ENCODE results near the gene BASP1.

The BASP1 gene, protein sequence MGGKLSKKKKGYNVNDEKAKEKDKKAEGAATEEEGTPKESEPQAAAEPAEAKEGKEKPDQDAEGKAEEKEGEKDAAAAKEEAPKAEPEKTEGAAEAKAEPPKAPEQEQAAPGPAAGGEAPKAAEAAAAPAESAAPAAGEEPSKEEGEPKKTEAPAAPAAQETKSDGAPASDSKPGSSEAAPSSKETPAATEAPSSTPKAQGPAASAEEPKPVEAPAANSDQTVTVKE

DNA sequence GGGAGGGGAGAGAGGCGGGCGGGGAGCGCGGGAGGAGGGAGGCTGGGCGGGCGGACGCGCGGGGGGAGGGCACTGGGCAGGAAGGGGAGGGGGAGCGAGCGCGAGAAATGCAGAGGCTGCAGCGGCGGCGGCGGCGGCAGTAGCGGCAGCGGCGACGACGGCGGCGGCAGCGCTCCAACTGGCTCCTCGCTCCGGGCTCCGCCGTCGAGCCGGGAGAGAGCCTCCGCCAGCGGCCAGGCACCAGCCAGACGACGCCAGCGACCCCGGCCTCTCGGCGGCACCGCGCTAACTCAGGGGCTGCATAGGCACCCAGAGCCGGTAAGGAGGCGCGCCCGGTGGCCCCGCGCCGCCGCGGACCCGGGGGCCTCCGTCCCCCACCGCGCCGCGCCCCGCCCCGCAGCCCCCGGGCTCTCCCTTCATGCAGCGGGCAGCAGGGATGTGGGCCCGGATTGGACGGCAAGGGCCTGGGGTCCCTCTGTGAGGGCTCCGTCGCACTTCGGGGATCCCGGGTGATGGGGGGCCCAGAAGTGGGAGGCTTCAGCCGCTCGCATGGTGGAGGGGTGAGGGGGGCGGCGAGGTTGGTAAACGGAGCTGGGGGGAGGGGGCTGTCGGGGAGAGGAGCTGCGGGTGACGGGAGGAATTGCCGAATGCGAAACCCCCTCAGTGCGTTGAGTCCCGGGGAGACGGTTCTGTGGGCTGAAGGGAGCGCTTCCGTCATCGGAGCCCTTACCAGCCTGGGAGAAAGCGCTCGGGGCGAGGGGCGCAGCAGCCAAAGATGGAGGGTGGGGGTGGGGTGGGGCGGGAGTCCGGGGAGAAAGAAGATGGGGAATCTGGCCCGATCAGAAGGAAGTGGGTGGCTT lies at the start of gene BASP1:
Gene BASP1 (plus strand): TSS at position 139 of the 860 bp plus-strand sequence. CDS start 57,586 bp downstream, outside the sequence.
- H3K36me3 ChIP-seq (ENCODE audit: insufficient read depth, low read length): peaks cover 15% of the 10 kb centered on the region
- H2AFZ ChIP-seq (ENCODE audit: low read depth, low read length): peak within 1 kb of the TSS; percentile 94
- H3K9me3 ChIP-seq (ENCODE audit: low read length): no peaks in the 10 kb centered on the region
- peaks cover 31% of the 10 kb centered on the region for H3K4me1 ChIP-seq (ENCODE audit: insufficient read depth, low read length)
- H3K4me3 ChIP-seq (ENCODE audit: low read length): peak within 1 kb of the TSS; percentile 88
- no peaks in the 10 kb centered on the region for H3K27me3 ChIP-seq (ENCODE audit: insufficient read depth, low read length)

- Histone ChIP-seq H3K9me3 (ENCODE audit: low read length) (no peaks in the 10 kb centered on the region), H2AFZ (ENCODE audit: low read depth, low read length) (no peak overlapping the region), H3K36me3 (ENCODE audit: insufficient read depth, low read length) (no peaks in the 10 kb centered on the region), H3K4me1 (ENCODE audit: insufficient read depth, low read length) (no peaks in the 10 kb centered on the region), H3K4me3 (ENCODE audit: low read length) (no peak overlapping the region), H3K27me3 (ENCODE audit: insufficient read depth, low read length) (no peaks in the 10 kb centered on the region)
Measured at GRCh38 chr5:17169507-17169906, 47.9 kb upstream of the BASP1 start.

DNA sequence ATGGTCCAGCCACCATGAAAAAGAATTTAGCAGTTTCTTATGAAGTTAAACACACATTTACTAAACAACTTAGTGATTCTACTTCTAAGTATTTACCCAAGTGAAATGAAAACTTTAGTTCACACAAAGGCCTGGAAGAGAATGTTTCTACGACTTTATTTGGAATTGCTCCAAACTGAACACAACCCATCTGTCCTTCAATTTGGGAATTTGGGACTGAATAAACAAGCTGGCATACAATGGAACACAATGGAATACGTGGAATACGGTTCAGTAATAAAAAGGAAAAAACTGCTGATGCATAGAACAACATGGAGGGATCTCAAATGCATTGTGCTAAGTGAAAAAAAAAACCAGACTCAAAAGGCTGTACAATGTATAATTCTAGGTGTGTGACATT lies 44.6 kb upstream of the BASP1 start:
- H3K4me3 ChIP-seq (ENCODE audit: low read length): no peak overlapping the region
- H2AFZ ChIP-seq (ENCODE audit: low read depth, low read length): no peak overlapping the region
- H3K27me3 ChIP-seq (ENCODE audit: insufficient read depth, low read length): no peaks in the 10 kb centered on the region
- no peaks in the 10 kb centered on the region for H3K4me1 ChIP-seq (ENCODE audit: insufficient read depth, low read length)
- H3K36me3 ChIP-seq (ENCODE audit: insufficient read depth, low read length): no peaks in the 10 kb centered on the region
- H3K9me3 ChIP-seq (ENCODE audit: low read length): no peaks in the 10 kb centered on the region

DNA sequence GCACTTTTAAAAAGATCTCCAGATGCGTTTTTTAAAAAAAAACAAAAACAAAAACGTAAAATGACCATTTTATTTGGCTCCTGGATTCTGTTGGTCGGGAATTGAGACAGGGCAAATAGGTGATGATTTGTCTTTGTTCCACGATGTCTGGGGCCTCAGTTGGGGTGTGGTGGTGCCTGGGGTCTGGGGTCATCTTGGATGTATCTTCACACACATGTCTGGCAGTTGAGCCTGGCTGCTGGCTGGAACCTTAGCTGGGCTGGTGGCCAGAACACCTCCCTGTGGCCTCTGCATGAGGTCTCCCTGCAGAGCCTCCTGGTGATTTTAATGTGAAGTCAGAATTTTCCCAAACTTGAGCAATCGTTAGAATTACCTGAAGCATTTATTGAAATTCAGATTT lies 42.5 kb upstream of the BASP1 start:
- Histone ChIP-seq H3K9me3 (ENCODE audit: low read length) (no peaks in the 10 kb centered on the region), H3K36me3 (ENCODE audit: insufficient read depth, low read length) (no peaks in the 10 kb centered on the region)

GRCh38 chr5:17177501-17178372 lies 39.7 kb upstream of the BASP1 start:
- no peaks in the 10 kb centered on the region for H3K27me3 ChIP-seq (ENCODE audit: insufficient read depth, low read length)
- H3K9me3 ChIP-seq (ENCODE audit: low read length): no peaks in the 10 kb centered on the region
- H3K4me1 ChIP-seq (ENCODE audit: insufficient read depth, low read length): no peaks in the 10 kb centered on the region
- H3K36me3 ChIP-seq (ENCODE audit: insufficient read depth, low read length): no peaks in the 10 kb centered on the region
- H3K4me3 ChIP-seq (ENCODE audit: low read length): no peak overlapping the region
- no peak overlapping the region for H2AFZ ChIP-seq (ENCODE audit: low read depth, low read length)

More for the DNA sequence above, 42.5 kb upstream of the BASP1 start:
- no peak overlapping the region for H2AFZ ChIP-seq (ENCODE audit: low read depth, low read length)
- H3K4me3 ChIP-seq (ENCODE audit: low read length): no peak overlapping the region
- no peaks in the 10 kb centered on the region for H3K4me1 ChIP-seq (ENCODE audit: insufficient read depth, low read length)
- no peaks in the 10 kb centered on the region for H3K27me3 ChIP-seq (ENCODE audit: insufficient read depth, low read length)

- no peaks in the 10 kb centered on the region for H3K27me3 ChIP-seq (ENCODE audit: insufficient read depth, low read length)
- no peak overlapping the region for H3K4me3 ChIP-seq (ENCODE audit: low read length)
- H3K4me1 ChIP-seq (ENCODE audit: insufficient read depth, low read length): no peaks in the 10 kb centered on the region
- no peaks in the 10 kb centered on the region for H3K9me3 ChIP-seq (ENCODE audit: low read length)
- no peak overlapping the region for H2AFZ ChIP-seq (ENCODE audit: low read depth, low read length)
- no peaks in the 10 kb centered on the region for H3K36me3 ChIP-seq (ENCODE audit: insufficient read depth, low read length)
Measured at GRCh38 chr5:17178373-17178675, 39.1 kb upstream of the BASP1 start.

- H3K27me3 ChIP-seq (ENCODE audit: insufficient read depth, low read length): no peaks in the 10 kb centered on the region
- no peak overlapping the region for H3K4me3 ChIP-seq (ENCODE audit: low read length)
- H3K4me1 ChIP-seq (ENCODE audit: insufficient read depth, low read length): no peaks in the 10 kb centered on the region
- H3K36me3 ChIP-seq (ENCODE audit: insufficient read depth, low read length): no peaks in the 10 kb centered on the region
- H2AFZ ChIP-seq (ENCODE audit: low read depth, low read length): no peak overlapping the region
- H3K9me3 ChIP-seq (ENCODE audit: low read length): no peaks in the 10 kb centered on the region
Measured at GRCh38 chr5:17180330-17180843, 37.0 kb upstream of the BASP1 start.

GRCh38 chr5:17180864-17181723 lies 36.3 kb upstream of the BASP1 start:
- Histone ChIP-seq H3K36me3 (ENCODE audit: insufficient read depth, low read length) (no peaks in the 10 kb centered on the region), H3K27me3 (ENCODE audit: insufficient read depth, low read length) (no peaks in the 10 kb centered on the region), H2AFZ (ENCODE audit: low read depth, low read length) (no peak overlapping the region), H3K9me3 (ENCODE audit: low read length) (no peaks in the 10 kb centered on the region), H3K4me1 (ENCODE audit: insufficient read depth, low read length) (no peaks in the 10 kb centered on the region), H3K4me3 (ENCODE audit: low read length) (no peak overlapping the region)

DNA sequence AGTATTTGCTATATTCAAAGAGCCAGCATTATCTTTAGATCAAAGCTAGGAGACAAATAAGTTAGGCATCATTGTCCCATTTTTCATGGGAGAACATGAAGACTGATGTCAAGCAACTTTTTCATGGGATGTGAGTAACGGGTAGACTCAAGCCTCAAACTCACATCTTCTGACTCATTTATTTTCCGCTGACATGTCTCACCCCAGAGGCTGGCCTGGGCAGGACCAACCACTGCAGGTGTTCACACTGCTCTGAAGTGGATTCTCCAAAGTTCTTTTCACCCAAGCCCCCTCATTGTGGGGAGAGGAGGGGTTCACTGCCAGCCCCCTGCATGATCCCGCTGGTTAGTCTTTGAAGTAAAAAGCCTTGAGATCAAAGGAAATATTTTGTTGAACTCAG lies 34.9 kb upstream of the BASP1 start:
- Histone ChIP-seq H2AFZ (ENCODE audit: low read depth, low read length) (no peak overlapping the region), H3K4me3 (ENCODE audit: low read length) (no peak overlapping the region), H3K9me3 (ENCODE audit: low read length) (no peaks in the 10 kb centered on the region), H3K4me1 (ENCODE audit: insufficient read depth, low read length) (no peaks in the 10 kb centered on the region), H3K27me3 (ENCODE audit: insufficient read depth, low read length) (no peaks in the 10 kb centered on the region), H3K36me3 (ENCODE audit: insufficient read depth, low read length) (no peaks in the 10 kb centered on the region)

DNA sequence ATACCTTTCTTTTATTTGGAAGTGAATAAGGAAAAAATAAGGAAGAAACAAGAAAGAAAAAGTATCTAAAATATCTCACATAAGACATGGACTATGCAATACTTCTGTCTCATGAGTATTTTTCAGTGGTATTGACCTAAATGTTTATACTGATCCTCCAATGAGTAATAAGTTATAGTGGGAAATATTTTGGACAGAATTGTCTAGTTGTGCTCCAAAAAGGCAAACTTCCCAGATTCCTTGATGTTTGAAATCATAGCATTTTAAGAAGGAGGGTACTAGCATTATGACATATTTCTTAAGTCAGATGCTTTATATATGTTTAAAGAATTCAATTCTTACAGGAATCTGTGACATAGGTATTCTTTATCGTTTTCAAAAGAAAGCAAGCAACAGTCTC lies 34.5 kb upstream of the BASP1 start:
- Histone ChIP-seq H3K4me3 (ENCODE audit: low read length) (no peak overlapping the region), H3K4me1 (ENCODE audit: insufficient read depth, low read length) (no peaks in the 10 kb centered on the region), H3K36me3 (ENCODE audit: insufficient read depth, low read length) (no peaks in the 10 kb centered on the region), H3K9me3 (ENCODE audit: low read length) (no peaks in the 10 kb centered on the region), H2AFZ (ENCODE audit: low read depth, low read length) (no peak overlapping the region), H3K27me3 (ENCODE audit: insufficient read depth, low read length) (no peaks in the 10 kb centered on the region)

- H3K36me3 ChIP-seq (ENCODE audit: insufficient read depth, low read length): no peaks in the 10 kb centered on the region
- H3K4me3 ChIP-seq (ENCODE audit: low read length): no peak overlapping the region
- no peaks in the 10 kb centered on the region for H3K27me3 ChIP-seq (ENCODE audit: insufficient read depth, low read length)
- H3K9me3 ChIP-seq (ENCODE audit: low read length): no peaks in the 10 kb centered on the region
- no peaks in the 10 kb centered on the region for H3K4me1 ChIP-seq (ENCODE audit: insufficient read depth, low read length)
- H2AFZ ChIP-seq (ENCODE audit: low read depth, low read length): no peak overlapping the region
Measured at GRCh38 chr5:17183831-17184230, 33.6 kb upstream of the BASP1 start.

DNA sequence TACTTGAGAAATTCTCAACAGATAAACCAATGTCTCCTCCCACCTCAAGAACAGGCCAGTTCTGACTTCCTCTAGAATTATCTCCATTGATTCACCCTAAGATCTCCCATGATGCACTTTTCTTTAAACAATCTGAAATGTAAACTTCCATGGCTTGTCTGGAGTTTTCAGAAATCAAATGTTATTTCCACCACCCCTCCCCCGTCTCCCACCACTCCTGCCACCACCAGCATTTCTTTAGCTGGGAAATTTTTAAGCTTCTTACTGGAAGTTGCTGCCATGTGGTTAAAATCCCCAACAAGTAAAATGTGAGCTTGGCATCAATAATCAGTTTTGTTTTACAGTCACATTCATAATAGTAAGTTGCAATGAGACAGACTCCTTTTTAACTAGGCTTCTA lies 32.8 kb upstream of the BASP1 start:
- Histone ChIP-seq H3K9me3 (ENCODE audit: low read length) (no peaks in the 10 kb centered on the region), H3K4me3 (ENCODE audit: low read length) (no peak overlapping the region), H3K27me3 (ENCODE audit: insufficient read depth, low read length) (no peaks in the 10 kb centered on the region), H3K36me3 (ENCODE audit: insufficient read depth, low read length) (no peaks in the 10 kb centered on the region), H2AFZ (ENCODE audit: low read depth, low read length) (no peak overlapping the region), H3K4me1 (ENCODE audit: insufficient read depth, low read length) (no peaks in the 10 kb centered on the region)

Data from neuron (in vitro differentiated cells).